ENCODE data around the gene SLC4A11.
A peak's percentile ranks its signal among the peaks of the same experiment; 100 is the strongest.

SLC4A11 gene

DNA sequence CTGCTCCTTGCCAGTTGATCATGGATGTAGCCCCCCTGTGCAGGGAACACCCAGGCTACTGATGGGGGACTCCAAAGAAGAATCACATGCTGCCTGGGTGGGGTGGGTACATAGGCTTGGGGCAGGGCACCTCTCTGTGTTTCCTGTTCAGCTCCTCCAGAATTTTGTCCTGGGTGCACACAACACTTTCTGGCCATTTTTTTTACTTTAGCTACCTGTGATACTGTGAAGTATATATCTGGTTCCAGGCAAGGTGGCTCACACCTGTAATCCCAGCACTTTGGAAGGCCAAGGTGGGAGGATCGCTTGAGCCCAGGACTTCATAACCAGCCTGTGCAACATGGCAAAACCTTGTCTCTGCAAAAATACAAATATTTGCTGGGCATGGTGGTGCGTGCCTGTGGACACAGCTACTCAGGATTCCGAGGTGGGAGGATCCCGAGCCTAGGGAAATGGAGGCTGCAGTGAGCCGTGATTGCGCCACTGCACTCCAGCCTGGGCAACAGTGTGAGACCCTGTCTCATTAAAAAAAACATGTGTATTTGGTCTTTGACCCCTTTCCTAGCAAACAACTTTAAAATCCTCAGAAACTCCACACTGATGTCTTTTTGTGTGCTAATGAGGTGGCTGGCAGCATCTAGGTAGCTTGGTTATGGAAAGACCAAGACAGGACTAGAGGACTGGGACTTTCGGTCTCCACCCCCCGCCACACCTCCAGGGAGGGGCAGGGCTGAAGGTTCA lies 14.1 kb downstream of the SLC4A11 start:
- TF ChIP-seq, protein P1, sequence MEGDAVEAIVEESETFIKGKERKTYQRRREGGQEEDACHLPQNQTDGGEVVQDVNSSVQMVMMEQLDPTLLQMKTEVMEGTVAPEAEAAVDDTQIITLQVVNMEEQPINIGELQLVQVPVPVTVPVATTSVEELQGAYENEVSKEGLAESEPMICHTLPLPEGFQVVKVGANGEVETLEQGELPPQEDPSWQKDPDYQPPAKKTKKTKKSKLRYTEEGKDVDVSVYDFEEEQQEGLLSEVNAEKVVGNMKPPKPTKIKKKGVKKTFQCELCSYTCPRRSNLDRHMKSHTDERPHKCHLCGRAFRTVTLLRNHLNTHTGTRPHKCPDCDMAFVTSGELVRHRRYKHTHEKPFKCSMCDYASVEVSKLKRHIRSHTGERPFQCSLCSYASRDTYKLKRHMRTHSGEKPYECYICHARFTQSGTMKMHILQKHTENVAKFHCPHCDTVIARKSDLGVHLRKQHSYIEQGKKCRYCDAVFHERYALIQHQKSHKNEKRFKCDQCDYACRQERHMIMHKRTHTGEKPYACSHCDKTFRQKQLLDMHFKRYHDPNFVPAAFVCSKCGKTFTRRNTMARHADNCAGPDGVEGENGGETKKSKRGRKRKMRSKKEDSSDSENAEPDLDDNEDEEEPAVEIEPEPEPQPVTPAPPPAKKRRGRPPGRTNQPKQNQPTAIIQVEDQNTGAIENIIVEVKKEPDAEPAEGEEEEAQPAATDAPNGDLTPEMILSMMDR (IDR thresholded peaks at IDR 0.05): no peak
- DNase-seq: no peak
- Mint-ChIP-seq H3K27ac (no peak overlapping the region), H3K36me3 (ENCODE audit: low read depth) (peaks cover 17% of the 10 kb centered on the region), H3K4me1 (peaks cover 49% of the 10 kb centered on the region), H3K4me3 (no peak overlapping the region), H3K9me3 (no peaks in the 10 kb centered on the region), H3K27me3 (ENCODE audit: low read depth, poor library complexity) (no peaks in the 10 kb centered on the region)

DNA sequence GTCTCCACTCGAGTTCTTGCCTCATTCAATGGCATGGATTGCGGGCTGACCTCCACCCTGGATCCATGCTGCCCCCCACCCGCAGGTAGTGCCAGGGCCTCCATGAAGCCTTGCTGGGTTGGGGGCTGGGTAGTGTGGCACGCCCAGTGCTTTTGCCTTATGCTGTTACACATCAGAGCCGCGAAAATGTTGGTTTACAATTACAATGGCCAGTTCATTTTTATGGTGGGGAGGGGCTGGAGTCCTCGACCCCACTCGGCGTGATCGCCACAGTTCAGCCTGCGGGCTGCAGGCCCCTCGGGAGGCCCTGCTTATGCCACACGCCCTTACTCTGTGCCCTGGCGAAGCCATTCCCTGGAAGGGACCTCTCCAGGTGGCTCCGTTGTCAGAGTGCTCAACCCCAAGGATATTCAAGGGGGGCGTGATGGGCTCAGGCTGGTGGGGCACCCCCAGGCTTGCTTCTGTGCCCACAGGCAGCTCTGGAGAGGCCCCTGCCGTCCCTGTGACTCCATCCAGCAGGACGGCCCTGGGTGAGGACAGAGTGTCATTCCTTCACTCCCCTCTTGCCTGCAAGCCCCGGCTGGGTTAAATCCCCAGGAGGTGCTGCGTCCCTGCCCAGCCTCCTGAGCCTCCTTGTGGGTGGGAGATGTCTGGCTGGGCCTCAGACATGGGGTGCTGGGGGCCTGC lies 14.9 kb downstream of the SLC4A11 start:
- Mint-ChIP-seq H3K27me3 (ENCODE audit: low read depth, poor library complexity) (no peaks in the 10 kb centered on the region), H3K4me3 (no peak overlapping the region)

DNA sequence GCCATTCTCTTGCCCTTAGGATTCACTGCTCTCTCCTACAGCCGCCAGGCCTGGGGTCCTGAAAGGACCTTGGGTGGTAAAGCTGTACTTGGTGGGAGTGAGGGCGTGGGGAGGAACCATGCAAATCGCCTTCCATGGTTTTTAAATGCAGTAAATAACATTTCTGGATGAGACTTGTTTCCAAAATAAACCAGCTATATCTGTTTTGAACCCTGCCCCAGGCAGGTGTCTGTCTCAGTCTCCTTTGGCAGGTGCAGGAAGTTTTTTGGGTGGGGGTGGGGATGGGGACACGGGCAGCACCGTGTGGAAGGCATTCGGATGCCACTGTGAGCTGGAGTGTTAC lies 15.4 kb downstream of the SLC4A11 start:
- Mint-ChIP-seq H3K27ac (peak overlapping the region; percentile 48), H3K9me3 (no peaks in the 10 kb centered on the region), H3K4me3 (peak overlapping the region; percentile 49), H3K4me1 (peaks cover 49% of the 10 kb centered on the region), H3K27me3 (ENCODE audit: low read depth, poor library complexity) (no peaks in the 10 kb centered on the region), H3K36me3 (ENCODE audit: low read depth) (peaks cover 17% of the 10 kb centered on the region)
- TF ChIP-seq, protein P1 (IDR thresholded peaks at IDR 0.05): no peak
- no peak for DNase-seq

More for the DNA sequence above, 14.9 kb downstream of the SLC4A11 start:
- peaks cover 49% of the 10 kb centered on the region for H3K4me1 Mint-ChIP-seq
- no peak for DNase-seq
- H3K27ac Mint-ChIP-seq: no peak overlapping the region
- H3K9me3 Mint-ChIP-seq: no peaks in the 10 kb centered on the region
- peaks cover 17% of the 10 kb centered on the region for H3K36me3 Mint-ChIP-seq (ENCODE audit: low read depth)
- TF ChIP-seq, protein P1 (IDR thresholded peaks at IDR 0.05): no peak

DNA sequence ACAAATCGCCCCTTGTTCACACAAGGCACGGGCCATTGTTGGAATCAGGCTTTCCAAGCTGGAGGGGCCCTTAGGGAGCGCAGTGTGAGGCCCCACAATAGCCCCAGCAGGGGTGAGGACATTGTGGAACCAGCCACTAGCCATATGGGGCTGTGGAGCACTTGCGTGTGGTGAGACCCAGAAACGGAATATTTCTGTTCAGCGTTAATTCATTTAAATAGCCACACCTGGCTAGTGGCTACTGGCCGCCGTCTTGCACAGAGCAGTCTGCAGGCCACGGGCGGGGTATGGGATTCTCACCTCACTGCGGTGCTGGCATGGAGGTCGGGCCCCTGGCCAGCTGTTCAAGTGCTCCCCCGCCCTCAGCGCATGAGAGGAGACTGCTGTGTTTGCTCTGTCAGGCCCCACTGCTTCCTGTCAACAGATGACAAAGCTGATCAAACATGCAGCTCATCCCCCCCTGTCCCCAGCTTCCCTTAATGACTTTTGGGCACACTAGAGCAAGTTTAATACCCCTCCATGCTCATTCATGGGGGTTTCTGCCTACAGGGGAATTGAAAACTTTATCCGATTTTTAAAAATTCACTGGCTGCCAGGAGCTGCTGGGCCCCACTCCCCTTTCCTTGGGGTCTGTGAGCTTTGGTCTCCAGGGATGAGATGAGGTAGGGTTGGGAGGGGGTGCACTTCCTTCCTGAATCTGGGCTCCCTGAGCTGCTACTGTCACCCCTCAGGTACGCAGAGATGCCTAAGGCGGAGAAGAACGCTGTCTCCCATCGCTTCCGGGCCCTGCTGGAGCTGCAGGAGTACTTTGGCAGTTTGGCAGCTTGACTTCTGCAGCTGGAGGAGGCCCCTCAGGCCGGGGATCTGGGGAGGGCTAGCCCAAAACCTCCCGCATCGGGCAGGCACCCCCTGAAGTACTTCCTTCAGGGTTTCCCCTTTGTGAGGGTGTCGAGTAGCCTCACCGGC lies 16.1 kb downstream of the SLC4A11 start:
- Mint-ChIP-seq H3K9me3 (no peaks in the 10 kb centered on the region), H3K27ac (peak overlapping the region; percentile 48), H3K4me1 (peaks cover 49% of the 10 kb centered on the region), H3K4me3 (peak overlapping the region; percentile 49), H3K27me3 (ENCODE audit: low read depth, poor library complexity) (no peaks in the 10 kb centered on the region), H3K36me3 (ENCODE audit: low read depth) (peaks cover 17% of the 10 kb centered on the region)
- TF ChIP-seq, protein P1 (IDR thresholded peaks at IDR 0.05): no peak
- DNase-seq: peak; percentile 76

DNA sequence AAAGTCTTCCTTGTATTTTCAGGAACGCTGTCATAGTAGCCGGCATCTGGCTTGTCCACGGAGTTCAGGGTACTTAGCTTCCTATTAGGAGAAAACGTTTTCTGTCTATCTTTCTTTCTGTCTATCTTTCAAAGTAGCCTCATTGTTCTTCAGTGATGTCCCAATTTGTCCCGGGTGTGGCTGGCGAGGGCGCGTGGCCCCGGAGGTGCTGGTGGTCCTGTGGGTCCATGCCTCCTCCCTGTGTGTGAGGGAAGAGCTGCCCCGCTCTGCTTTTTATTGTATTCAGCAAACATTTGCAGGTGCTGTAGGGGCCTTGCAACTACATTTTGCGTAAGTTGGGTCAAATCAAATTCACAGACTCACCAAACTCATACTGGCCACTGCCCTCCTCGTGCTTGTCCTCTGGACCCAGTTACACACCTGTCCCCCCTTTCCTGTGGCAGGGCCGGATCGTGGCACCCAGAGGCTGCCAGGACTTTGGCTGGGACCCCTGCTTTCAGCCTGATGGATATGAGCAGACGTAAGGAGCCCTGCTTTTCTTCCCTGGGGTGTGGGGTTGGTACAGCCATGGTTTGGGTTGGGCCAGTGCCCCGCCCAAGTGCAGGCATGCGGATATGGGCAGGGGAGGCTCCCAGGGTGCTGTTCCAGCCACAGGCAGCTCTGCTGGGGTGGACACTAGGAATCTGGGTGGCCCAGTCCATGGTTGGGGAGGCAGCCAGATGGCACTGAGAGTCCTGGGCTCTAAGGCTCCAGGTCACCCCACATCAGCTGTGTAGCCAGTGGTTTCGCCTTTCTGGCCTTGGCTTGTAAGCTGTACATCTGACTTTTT lies 17.4 kb downstream of the SLC4A11 start:
- no peaks in the 10 kb centered on the region for H3K27me3 Mint-ChIP-seq (ENCODE audit: low read depth, poor library complexity)
- no peak overlapping the region for H3K4me3 Mint-ChIP-seq
- no peaks in the 10 kb centered on the region for H3K9me3 Mint-ChIP-seq
- no peak for DNase-seq
- H3K27ac Mint-ChIP-seq: no peak overlapping the region
- peaks cover 17% of the 10 kb centered on the region for H3K36me3 Mint-ChIP-seq (ENCODE audit: low read depth)
- TF ChIP-seq, protein P1 (IDR thresholded peaks at IDR 0.05): no peak
- peaks cover 42% of the 10 kb centered on the region for H3K4me1 Mint-ChIP-seq

All from nephron progenitor cell (in vitro differentiated cells).